Sigmoid colon (tissue), 4 donors: ENCODE results near the gene SYNGR3.

ENCODE experiments used
- POLR2AphosphoS5 ChIP-seq, 4 donors: sonication (generic); formaldehyde crosslinking; IDR thresholded peaks; one replicate each; pipeline ENCODE4 v1.6.1; 2017; ENCODE audit warnings: antibody characterized with exemption in 4 of 4
- TF ChIP-seq, protein P1 (sequence below), 4 experiments: fragments of 450-650 bp in 3 of 4; fragments of 200-600 bp in 1 of 4; IDR thresholded peaks; one replicate each; pipeline ENCODE4 v1.5.1; 2016 to 2019; ENCODE audit warnings: antibody characterized with exemption in 4 of 4, mild to moderate bottlenecking in 3 of 4, moderate library complexity in 2 of 4

DNA sequence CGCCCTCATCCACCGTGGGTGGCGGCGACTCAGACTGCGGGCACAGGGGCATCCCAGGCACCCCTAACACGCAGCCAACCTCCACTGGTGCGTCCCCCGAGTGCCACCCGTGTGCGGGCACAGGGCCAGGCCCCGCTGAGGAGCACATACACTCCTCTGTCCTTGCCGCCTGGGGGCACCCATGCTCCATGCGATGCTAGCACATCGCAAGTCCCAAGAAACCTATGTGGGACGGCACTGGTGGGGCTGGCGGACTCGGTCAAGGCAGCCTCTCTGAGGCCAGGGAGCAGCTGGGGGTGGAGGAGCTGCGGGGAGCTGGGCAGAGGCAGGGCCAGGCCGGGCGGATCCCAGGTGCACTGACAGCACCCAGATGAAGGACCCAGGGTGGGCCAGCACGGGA lies 15.9 kb downstream of the SYNGR3 start:
- TF ChIP-seq, protein P1, sequence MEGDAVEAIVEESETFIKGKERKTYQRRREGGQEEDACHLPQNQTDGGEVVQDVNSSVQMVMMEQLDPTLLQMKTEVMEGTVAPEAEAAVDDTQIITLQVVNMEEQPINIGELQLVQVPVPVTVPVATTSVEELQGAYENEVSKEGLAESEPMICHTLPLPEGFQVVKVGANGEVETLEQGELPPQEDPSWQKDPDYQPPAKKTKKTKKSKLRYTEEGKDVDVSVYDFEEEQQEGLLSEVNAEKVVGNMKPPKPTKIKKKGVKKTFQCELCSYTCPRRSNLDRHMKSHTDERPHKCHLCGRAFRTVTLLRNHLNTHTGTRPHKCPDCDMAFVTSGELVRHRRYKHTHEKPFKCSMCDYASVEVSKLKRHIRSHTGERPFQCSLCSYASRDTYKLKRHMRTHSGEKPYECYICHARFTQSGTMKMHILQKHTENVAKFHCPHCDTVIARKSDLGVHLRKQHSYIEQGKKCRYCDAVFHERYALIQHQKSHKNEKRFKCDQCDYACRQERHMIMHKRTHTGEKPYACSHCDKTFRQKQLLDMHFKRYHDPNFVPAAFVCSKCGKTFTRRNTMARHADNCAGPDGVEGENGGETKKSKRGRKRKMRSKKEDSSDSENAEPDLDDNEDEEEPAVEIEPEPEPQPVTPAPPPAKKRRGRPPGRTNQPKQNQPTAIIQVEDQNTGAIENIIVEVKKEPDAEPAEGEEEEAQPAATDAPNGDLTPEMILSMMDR (IDR thresholded peaks at IDR 0.05): no peak
- no peak for TF ChIP-seq POLR2AphosphoS5 (IDR thresholded peaks at IDR 0.05)
